ENCODE results near the gene GNGT2. TPM values are rescaled to one million over a fixed set of nuclear protein-coding genes. Genes with fewer than 3 reads are reported as not detected.

The GNGT2 gene
- 1 to 10 TPM in 1 of 4 donors, not detected in 3; 4.2 TPM for total RNA-seq

DNA sequence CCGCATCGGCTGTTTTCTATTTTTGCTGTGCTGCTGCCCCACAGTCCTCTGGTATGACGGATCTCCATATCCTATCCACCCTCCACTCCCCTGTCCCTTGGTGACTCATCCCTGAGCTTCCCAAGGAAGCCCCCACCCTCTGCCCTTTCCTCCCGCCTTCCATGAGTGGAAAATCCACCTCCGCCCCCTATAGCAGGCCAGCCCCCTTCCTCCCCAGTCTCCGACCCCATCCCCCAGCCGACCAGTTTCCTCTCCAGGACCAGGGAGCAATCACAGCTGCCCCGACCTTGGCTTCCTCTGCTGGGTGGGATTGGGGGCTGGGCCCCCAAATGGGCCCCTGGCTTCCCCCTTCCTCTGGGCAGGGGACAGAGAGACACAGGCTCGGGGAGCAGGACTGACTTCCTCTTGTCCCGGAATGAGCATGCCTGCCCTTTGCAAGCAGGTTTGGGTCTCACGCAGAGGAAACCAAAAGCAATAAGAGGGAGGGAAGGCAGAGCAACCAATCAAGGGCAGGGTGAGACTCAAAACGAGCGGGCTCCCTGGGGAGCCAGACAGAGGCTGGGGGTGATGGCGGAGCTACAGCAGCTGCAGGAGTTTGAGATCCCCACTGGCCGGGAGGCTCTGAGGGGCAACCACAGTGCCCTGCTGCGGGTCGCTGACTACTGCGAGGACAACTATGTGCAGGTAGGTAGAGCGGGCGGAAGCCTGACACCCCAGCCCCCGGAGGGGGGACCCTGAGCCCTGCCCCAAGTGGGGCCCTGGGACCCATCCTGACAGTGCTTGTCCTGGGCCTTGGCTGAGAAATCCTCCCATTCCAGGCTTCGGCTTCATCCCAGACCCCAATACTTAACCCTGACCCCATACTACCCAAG is at the start of gene GNGT2, which contains the start of gene ABI3:
Gene GNGT2, minus strand, starts transcription at position 417 of the 872 bp plus-strand sequence. CDS start 3,152 bp downstream, outside the sequence.
Gene ABI3, plus strand, starts transcription at position 550 of the 872 bp plus-strand sequence. Its CDS starts 18 bp downstream, at position 568.
- TF ChIP-seq, protein P1, sequence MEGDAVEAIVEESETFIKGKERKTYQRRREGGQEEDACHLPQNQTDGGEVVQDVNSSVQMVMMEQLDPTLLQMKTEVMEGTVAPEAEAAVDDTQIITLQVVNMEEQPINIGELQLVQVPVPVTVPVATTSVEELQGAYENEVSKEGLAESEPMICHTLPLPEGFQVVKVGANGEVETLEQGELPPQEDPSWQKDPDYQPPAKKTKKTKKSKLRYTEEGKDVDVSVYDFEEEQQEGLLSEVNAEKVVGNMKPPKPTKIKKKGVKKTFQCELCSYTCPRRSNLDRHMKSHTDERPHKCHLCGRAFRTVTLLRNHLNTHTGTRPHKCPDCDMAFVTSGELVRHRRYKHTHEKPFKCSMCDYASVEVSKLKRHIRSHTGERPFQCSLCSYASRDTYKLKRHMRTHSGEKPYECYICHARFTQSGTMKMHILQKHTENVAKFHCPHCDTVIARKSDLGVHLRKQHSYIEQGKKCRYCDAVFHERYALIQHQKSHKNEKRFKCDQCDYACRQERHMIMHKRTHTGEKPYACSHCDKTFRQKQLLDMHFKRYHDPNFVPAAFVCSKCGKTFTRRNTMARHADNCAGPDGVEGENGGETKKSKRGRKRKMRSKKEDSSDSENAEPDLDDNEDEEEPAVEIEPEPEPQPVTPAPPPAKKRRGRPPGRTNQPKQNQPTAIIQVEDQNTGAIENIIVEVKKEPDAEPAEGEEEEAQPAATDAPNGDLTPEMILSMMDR (IDR thresholded peaks at IDR 0.05; ENCODE audit: low read depth) = no peak

DNA sequence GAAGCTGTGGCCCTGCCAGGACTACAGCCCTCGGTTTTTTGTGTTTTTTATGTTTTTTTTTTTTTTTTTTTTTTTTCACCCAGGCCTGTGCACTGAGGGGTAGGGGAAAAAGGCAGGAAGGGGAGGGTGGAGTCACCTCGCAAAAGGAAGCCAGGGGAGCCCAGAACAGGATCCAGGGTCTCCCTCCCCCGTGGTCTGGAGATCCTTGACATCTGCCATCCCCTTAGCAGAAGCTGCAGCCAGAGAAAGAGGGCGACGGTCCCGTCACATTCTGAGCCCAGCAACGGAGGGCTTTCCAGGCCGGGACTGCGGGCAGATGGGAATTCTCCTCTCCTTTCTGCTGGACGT is 49.3 kb upstream of the GNGT2 start:
- TF ChIP-seq, protein P1 (IDR thresholded peaks at IDR 0.05; ENCODE audit: low read depth) = no peak

DNA sequence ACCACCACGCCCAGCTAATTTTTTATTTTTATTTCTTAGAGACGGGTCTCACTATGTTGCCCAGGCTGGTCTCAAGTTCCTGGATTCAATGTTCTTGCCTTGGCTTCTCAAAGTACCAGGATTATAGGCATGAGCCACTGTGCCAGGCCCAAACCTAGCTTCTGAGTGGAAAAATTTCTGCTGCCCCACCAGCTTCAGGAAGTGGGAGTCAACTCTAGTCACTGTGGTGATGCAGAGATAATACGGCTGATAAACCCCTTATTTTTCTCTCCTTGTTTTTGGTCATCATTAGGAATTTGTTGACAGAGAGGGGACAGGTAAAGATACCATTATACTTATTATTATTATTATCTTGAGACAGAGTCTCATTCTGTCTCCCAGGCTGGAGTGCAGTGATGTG is 48.0 kb upstream of the GNGT2 start:
- TF ChIP-seq, protein P1 (IDR thresholded peaks at IDR 0.05; ENCODE audit: low read depth) = no peak

DNA sequence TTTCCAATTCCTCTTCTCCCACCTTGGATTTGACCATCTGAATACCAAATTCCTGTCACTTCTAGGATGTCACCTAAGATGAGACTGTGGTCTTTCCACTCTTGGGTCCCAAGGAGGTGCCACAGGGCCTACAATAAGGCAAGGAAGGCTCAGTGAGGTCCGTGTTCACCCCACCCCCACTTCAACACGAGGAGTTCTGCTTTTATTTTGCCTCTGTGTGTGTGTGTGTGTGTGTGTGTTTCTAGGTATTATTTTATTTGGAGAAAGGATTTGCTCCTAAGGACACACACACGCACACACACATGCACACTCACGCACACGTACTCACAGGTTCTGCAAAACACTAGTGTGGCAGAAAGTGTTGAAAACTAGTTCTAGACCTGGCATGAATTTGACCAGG is 44.8 kb upstream of the GNGT2 start:
- TF ChIP-seq, protein P1 (IDR thresholded peaks at IDR 0.05; ENCODE audit: low read depth) = no peak

DNA sequence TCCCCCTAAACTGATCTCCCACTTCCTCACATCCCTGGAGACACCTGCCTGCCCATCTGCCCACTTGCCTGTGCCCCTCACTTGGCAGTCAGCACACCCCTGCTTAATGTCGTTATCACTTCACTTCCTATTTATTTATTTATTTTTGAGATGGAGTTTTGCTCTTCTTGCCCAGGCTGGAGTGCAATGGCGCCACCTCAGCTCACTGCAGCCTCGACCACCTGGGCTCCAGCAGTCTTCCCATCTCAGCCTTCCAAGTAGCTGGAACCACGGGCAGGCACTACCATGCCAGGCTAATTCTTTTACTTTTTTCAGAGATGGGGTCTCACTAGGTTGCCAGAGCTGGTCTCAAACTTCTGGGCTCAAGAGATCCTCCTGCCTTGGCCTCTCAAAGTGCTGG is 43.7 kb upstream of the GNGT2 start:
- TF ChIP-seq, protein P1 (IDR thresholded peaks at IDR 0.05; ENCODE audit: low read depth) = no peak

DNA sequence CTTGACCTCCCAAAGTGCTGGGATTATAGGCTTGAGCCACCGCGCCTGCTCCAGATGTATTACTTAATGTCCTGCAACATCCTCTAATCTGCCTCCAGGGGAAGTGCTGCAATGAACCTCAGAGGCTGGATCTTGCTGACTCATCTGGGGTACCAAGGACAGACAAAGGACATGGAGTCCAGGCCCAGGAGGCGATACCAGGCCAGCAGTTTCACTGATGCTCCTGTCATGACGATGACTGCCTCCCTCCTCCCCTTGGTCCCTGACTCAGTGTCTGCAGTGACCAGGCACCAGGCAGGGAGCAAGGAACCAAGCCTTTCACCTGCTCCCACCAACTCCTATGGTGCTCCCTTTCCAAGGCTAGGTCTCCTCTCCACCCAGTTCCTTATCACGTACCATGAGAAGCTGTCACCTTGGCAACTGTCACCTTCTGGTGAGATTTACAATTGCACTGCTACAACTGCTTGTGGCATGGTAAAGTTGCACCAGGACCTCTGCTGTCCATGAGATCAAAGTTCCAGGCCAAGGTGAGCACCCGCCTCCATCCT is 41.8 kb upstream of the GNGT2 start:
- TF ChIP-seq, protein P1 (IDR thresholded peaks at IDR 0.05; ENCODE audit: low read depth) = no peak

DNA sequence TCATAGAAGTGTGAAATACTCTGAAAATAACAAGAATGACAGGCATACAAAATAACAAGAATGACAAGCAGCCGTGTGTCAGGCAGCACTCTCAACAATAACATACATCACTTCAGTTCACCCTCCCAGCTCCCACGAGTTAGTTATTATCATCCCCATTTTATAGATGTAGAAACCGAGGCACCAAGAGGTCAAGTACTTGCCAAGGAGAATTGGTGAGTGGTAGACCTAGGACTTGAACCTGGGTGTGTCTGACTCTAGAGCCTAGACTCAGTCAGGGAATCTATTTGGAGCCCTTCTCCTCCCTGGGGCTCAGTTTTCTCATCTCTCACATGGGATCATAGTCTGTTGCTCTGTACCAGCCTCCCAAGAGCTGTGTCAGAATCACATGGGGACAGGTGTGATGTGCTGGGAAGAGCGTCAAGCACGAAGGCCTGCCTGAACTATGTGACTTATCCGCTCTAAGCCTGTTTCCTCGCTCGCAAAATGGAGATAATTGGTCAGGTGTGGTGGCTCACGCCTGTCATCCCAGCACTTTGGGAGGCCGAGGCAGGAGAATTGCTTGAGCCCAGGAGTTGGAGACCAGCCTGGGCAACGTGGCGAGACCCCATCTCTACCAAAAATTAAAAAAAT is 39.6 kb upstream of the GNGT2 start:
- TF ChIP-seq, protein P1 (IDR thresholded peaks at IDR 0.05; ENCODE audit: low read depth) = no peak
